ENCODE results near the gene NAT9.

Gene NAT9, protein sequence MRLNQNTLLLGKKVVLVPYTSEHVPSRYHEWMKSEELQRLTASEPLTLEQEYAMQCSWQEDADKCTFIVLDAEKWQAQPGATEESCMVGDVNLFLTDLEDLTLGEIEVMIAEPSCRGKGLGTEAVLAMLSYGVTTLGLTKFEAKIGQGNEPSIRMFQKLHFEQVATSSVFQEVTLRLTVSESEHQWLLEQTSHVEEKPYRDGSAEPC

GRCh38 chr17:74776044-74776962, at the start of gene NAT9:
Gene NAT9 (minus strand): TSS chr17:74776345. CDS start chr17:74775698, 647 bp downstream.
- peak; percentile 99 for DNase-seq

GRCh38 chr17:74824961-74825627, 48.9 kb upstream of the NAT9 start:
- DNase-seq, result no peak

GRCh38 chr17:74822939-74823367, 46.8 kb upstream of the NAT9 start:
- DNase-seq, result no peak

DNA sequence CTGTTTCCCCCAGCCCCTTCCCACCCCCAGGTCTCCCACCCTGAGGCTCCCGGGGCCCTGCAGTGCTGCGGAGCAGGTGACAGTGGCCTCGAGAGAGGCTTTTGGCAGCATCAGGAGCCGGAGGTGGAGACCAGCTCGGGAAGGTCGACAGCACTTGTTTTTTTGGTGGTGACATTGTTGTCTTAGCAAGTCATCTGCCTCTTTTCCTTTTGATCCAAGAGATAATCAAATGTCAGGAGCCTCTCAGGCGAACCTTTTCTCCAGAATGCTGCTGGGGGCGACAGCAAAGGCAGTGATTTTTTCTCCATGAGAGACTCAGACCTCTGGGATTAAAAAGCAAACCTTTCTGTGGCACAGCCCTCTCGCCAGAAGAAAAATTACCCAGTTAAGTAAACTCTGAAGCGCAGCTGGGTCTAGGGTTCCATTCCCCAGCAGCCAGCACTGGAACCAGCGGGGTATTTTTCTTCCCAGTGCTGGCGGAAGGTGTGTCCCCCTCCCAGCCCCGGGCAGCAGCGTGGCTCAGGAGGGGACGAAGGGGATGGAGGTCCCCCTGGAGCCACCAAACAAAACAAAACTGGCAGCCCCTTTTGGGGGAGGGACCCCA, 46.3 kb upstream of the NAT9 start:
- DNase-seq, result no peak

GRCh38 chr17:74821655-74822334, 45.6 kb upstream of the NAT9 start:
- no peak for DNase-seq

GRCh38 chr17:74819801-74820436, 43.8 kb upstream of the NAT9 start:
- no peak for DNase-seq

DNA sequence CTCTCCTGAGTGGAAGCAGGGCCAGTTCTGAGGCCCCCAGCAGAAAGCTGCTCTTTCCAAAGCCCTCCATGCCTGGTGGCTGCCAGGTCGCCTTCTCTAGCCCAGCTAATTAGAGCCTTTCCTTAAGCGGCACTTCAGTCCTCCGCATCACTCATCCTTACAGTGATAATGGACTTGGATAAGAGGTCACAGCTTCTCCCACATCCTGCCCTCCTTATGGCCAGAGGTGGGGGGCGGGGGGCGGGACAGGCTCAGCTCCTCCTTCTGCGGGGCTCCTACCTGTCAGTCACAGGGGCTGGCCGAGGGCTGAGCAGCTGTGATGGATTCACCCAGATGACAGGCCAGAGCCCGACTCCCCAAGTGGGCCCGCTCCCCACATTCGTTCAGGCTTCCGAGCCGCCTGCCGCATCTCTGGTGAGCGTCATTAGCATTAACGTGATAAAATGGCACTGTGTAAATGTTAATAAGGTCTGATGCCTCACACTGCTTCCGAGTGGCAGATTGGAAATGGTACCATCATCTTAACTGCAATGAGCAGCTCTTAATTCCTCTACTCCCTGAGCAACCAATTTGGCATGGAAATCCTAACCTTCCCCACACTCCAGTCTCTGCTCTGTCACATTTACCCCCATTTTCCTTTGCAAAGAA, 42.3 kb upstream of the NAT9 start:
- DNase-seq, result no peak

DNA sequence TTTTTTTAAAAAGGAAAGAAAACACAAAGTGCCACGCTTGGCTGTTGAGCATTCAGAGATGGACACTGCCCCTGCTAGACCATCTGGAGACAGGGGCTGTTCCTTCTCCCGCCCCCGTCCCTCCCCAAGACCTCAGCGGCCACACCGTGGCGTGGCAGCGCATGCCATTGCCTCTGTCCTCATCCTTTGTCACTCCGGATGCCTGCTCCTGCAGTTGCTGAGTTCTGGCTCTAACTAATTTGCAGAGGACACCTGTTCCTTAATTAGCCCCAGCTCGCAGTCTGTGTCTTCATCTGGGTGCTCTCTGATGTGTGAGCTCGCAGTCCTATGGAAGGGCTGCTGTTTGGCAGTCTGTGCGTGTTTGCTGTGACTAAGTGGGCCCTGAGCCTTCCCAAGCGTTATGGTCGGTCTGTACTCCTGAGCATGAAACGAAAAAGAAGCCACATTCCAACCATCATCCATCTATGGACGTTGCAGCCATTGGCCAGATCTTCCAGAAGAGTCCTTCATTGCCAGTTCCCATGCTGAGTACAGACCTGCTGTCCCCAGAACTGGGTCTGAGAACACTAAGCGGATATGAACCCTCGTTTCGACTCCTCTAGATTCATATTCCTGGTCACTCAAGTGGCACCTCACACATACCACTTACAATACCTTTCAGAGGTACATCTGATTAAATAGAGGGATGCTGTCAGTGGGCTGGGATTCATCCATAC, 40.9 kb upstream of the NAT9 start:
- DNase-seq, result no peak

DNA sequence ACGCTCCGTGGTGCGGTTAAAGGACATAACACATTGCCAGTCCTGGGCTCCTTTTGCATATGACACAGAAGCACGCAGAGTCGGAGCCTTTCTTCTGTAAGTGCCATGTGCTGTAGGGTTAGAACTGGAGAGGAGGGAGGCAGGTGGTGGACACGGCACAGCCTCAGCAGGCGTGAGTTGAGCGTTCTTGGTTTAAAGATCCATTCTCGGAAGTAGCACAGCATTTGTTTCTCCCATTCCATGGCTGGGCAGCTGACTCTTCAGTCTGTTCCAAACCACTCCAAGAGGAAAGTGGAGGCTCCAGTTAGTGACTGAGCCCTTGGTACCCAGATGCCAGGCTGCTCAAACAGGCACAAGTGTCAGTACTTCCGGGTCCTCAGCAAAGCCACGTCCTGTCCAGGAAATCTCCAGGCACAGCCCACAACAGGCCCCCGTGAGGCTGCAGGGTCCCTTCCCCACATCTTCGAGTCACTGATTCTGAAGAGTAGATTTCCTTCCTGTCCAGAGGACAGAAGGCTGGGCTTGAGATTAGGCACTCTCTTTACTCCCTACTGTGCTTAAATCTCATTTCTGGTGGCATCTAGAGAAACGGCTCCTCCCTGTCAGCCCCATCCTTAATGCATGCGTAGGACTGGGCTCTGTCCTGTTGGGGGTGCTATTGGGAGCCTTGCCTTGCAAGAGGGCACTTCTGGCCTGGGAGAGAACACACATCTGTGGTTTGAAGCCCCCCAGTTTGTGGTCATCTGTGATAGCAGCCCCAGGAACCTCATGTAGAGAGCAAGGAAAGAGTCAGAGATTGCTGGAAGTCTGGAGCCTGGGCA, 39.6 kb upstream of the NAT9 start:
- no peak for DNase-seq

- no peak for DNase-seq
Observed at GRCh38 chr17:74815067-74815466, 38.9 kb upstream of the NAT9 start.

GRCh38 chr17:74814453-74814852, 38.3 kb upstream of the NAT9 start:
- DNase-seq, result no peak

GRCh38 chr17:74812109-74813009, 36.2 kb upstream of the NAT9 start:
- peak; percentile 44 for DNase-seq

DNA sequence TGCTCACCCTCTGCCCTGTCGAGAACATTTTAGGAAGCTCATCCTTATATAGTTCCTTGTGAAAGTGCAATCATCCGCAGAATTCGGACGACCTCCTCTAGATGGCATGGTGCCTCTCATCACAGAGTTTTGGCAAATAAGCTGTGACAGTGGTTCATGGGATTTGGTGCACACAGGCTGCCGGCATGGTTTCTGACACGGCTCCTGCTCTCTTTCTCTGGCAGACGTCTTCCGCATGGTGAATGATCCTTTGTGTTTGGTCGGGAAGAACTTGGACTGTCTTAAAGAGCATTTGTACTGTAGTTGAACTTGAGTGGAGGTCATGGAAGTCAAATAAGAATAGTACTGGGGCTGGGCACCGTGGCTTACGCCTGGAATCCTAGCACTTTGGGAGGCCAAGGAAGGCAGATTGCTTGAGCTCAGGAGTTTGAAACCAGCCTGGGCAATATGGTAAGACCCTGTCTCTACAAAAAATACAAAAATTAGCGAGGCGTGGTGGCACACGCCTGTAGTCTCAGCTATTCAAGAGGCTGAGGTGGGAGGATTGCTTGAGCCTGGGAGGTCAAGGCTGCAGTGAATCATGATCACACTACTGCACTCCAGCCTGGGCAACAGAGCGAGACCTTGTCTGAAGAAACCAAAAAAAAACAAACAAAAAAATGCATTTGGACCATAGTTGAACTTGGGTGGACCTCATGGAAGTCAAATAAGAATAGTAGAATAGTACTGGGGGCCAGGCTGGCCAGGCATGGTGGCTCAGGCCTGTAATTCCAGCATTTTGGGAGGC, 34.7 kb upstream of the NAT9 start:
- no peak for DNase-seq

- DNase-seq, result peak; percentile 10
Observed at GRCh38 chr17:74808714-74809430, 32.7 kb upstream of the NAT9 start.

DNA sequence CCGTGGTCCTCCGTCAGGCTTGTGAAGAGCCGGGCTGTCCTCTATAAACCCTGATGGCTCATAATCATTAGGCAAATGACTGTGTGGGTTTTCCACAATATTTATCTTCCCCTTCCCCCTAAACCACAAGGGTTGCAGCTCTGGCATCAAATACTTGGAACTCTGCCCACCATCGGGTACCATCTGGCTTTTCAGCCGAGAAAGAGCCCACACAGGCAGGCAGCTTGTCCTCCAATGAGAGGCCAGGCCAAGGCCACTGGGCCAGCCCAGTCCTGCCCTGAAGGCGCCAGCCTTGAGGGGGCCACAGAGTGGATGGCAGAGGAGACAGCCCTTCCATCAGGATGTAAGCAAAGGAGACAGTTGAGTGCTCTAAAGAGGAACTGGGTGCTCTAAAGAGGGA, 31.8 kb upstream of the NAT9 start:
- peak; percentile 11 for DNase-seq

DNA sequence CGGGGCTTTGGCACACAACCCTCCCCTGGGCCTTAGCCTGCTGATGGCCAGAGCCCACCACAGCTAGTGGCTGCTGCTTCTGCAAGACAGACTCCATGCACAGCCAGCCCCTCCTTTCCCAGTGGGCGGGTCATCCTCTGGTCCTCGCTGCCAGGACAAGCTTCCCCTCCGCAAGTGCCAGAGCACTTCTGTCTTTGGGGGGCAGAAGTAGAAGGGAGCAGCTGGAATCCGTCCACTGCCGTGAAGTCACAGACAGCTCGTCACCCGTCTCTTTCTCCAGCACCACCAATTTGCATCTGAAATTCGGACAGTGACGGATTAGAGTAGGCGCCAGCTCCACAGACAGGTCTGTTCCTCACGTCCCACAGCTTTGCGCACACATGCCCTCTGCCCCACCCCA, 31.3 kb upstream of the NAT9 start:
- no peak for DNase-seq

- DNase-seq, result no peak
Observed at GRCh38 chr17:74806334-74806733, 30.2 kb upstream of the NAT9 start.

Measured in inflammatory macrophage treated with lipopolysaccharide for 4 hours (primary cell).